Adrenal gland (tissue), 12 donors: ENCODE measurements around the gene VGLL1. TPM values are rescaled to one million over a fixed set of nuclear protein-coding genes. Genes with fewer than 3 reads are reported as not detected.
A peak's percentile ranks its signal among the peaks of the same experiment; 100 is the strongest.

Source experiments
- DNase-seq, 7 donors: peaks; one replicate each; pipeline ENCODE4 v3.0.0-alpha.2; 2019 to 2020
- H3K27ac ChIP-seq, 5 donors: fragments of 200-600 bp; sonication (generic) in 4 of 5; 1 replicate in 3 of 5; 2 replicates in 2 of 5; pipeline versions ENCODE4 v1.5.1 to v1.8.0; 2016 to 2020; ENCODE audit warnings: mild to moderate bottlenecking in 1 of 5
- H3K27me3 ChIP-seq: fragments of 200-600 bp; 2 replicates; pipeline ENCODE4 v1.8.0; 2021
- H3K36me3 ChIP-seq, 2 donors: fragments of 200-600 bp; replicated peaks in 1 of 2; 1 replicate in 1 of 2; 2 replicates in 1 of 2; pipeline versions ENCODE4 v1.5.1 to v1.8.0; 2018 to 2022
- H3K4me1 ChIP-seq, 2 donors: fragments of 200-600 bp; replicated peaks in 1 of 2; 1 replicate in 1 of 2; 2 replicates in 1 of 2; pipeline versions ENCODE4 v1.5.1 to v1.8.0; 2018 to 2021
- H3K4me3 ChIP-seq, 4 donors: fragments of 200-600 bp; sonication (generic) in 3 of 4; one replicate each; pipeline ENCODE4 v1.5.1; 2016 to 2018
- H3K9me3 ChIP-seq, 3 donors: fragments of 200-600 bp; sonication (generic) in 1 of 3; replicated peaks in 1 of 3; 1 replicate in 2 of 3; 2 replicates in 1 of 3; pipeline versions ENCODE4 v1.5.1 to v1.8.0; 2016 to 2021
- POLR2A ChIP-seq, 2 donors: fragments of 450-650 bp; IDR thresholded peaks; one replicate each; pipeline ENCODE4 v1.6.1; 2017; ENCODE audit warnings: antibody characterized with exemption in 2 of 2, mild to moderate bottlenecking in 2 of 2, moderate library complexity in 1 of 2
- WGBS, 4 donors: extraction: QIAGEN DNeasy Blood & Tissue Kit in 2 of 4; methylation state at CpG; one replicate each; pipeline versions ENCODE4 v1.1.5 to v1.1.7; 2013 to 2017; 5-methylcytosine and 5-hydroxymethylcytosine counted together
- intact Hi-C, 2 donors: fragments of 100-400 bp; cut with DNase I; formaldehyde crosslinking; loops; one replicate each; pipeline versions ENCODE4 v1.14.1 to v1.15.0; 2022 to 2023
- polyA plus RNA-seq, 3 donors: library from polyadenylated mRNA; stranded (reverse); fragments of 200-250 nt in 2 of 3; fragments of 350-450 nt in 1 of 3; fragmentation: Illumina TruSeq in 1 of 3; extraction: RNeasy Lipid Tissue Mini Kit (QIAGEN cat#74804) in 1 of 3; gene quantifications; one replicate each; pipeline ENCODE4 v1.2.3, GENCODE V29; 2013 to 2014
- total RNA-seq, 9 donors: library from RNA; depleted of rRNA in 4 of 9; stranded (reverse); fragments of >200 nt in 4 of 9; fragments of 120-200 nt in 1 of 9; fragmentation: NEBNext Ultra II Directional in 1 of 9; extraction: Animal tissue kit (Norgen Biotek cat#: 25700) in 1 of 9; gene quantifications; one replicate each; pipeline versions ENCODE4 v1.1.0 to v1.2.4, GENCODE V29; 2013 to 2023
- TF ChIP-seq, protein P1 (sequence below), 6 experiments: fragments of 450-650 bp in 4 of 6; fragments of 200-600 bp in 2 of 6; sonication (generic) in 1 of 6; IDR thresholded peaks; 1 replicate in 5 of 6; 2 replicates in 1 of 6; pipeline versions ENCODE4 v1.5.1 to v1.8.0; 2016 to 2021; ENCODE audit warnings: antibody characterized with exemption in 6 of 6, mild to moderate bottlenecking in 2 of 6, moderate library complexity in 1 of 6
- donor health status: healthy with polysubstance abuse.
- donor health status: Bipolar disorder and iron deficiency.
- donor health status: DM: yes; HTN: yes; CAD: no.
- donor health status: DM: no; HTN: no; CAD: no.
- donor health status: DM: no; HTN: no; CAD: no.
- donor health status: DM: yes; HTN: yes; CAD: no.

Gene VGLL1
- total and polyA plus RNA-seq, 12 donors = not detected

DNA sequence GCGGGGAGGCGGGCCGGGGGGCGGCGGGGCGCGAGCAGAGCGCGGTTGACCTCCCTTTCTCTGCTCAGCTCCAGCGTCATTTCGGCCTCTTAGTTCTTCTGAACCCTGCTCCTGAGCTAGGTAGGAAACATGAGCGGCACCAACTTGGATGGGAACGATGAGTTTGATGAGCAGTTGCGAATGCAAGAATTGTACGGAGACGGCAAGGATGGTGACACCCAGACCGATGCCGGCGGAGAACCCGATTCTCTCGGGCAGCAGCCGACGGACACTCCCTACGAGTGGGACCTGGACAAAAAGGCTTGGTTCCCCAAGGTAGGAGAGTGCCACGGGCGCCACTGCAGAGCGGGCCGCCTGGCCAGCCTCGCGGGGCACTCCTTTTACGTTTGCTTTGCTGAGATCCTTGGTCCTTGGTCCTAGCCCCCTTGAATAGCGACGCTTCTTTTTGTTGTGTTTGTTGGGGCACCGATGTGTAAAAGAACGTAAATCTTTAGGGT lies 34.4 kb upstream of the VGLL1 start, which contains the start of gene HTATSF1:
Gene HTATSF1, plus strand, starts transcription at position 37 of the 497 bp plus-strand sequence. Its CDS starts 93 bp downstream, at position 130.
- H3K36me3 ChIP-seq = peaks cover 0 to 10% of the 10 kb centered on the region in 2 donors
- H3K4me3 ChIP-seq = peak within 1 kb of the TSS in 3 of 4 donors; percentile 35 to 59 (median 40)
- 0 to 45% (median 22%) methylated on average over 4 to 35 of the region's 35 CpGs for WGBS, 4 donors
- intact Hi-C loops = no loop called here
- H3K27me3 ChIP-seq = no peaks in the 10 kb centered on the region
- H3K9me3 ChIP-seq = no peaks in the 10 kb centered on the region
- no peak for TF ChIP-seq POLR2A (IDR thresholded peaks at IDR 0.05)
- TF ChIP-seq, protein P1, sequence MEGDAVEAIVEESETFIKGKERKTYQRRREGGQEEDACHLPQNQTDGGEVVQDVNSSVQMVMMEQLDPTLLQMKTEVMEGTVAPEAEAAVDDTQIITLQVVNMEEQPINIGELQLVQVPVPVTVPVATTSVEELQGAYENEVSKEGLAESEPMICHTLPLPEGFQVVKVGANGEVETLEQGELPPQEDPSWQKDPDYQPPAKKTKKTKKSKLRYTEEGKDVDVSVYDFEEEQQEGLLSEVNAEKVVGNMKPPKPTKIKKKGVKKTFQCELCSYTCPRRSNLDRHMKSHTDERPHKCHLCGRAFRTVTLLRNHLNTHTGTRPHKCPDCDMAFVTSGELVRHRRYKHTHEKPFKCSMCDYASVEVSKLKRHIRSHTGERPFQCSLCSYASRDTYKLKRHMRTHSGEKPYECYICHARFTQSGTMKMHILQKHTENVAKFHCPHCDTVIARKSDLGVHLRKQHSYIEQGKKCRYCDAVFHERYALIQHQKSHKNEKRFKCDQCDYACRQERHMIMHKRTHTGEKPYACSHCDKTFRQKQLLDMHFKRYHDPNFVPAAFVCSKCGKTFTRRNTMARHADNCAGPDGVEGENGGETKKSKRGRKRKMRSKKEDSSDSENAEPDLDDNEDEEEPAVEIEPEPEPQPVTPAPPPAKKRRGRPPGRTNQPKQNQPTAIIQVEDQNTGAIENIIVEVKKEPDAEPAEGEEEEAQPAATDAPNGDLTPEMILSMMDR (IDR thresholded peaks at IDR 0.05) = no peak
- DNase-seq = peak in 1 of 7 donors; percentile 40
- H3K4me1 ChIP-seq = peaks cover 0 to 5% of the 10 kb centered on the region in 2 donors
- H3K27ac ChIP-seq = peak within 1 kb of the TSS; percentile 76 to 98 (median 92)

DNA sequence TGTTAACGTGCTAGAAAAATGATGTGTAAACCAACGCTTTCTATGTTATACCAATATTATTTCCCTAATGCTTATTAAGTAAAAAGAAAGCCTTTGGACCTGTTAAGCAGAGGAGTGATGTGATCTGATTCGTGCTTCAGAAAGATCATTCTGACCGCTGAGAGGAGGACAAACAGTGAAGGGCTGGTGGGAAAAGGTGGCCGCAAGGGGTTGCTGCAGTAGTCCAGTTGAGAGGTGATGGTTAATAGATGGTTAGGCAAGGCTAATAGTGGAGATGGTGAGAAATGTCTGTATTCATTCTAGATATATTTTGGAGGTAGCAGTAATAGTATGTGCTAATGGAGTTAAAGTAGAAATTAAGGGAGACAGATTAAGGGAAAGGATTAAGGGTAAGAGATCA lies 12.9 kb upstream of the VGLL1 start:
- H3K4me1 ChIP-seq = no peaks in the 10 kb centered on the region
- no peak for TF ChIP-seq POLR2A (IDR thresholded peaks at IDR 0.05)
- TF ChIP-seq, protein P1 (IDR thresholded peaks at IDR 0.05) = no peak
- no peaks in the 10 kb centered on the region for H3K36me3 ChIP-seq
- WGBS, 4 donors = 56 to 74% (median 66%) methylated on average over 5 of the region's 5 CpGs
- H3K9me3 ChIP-seq = no peaks in the 10 kb centered on the region
- intact Hi-C loops = no loop called here
- DNase-seq = no peak
- H3K4me3 ChIP-seq = no peak overlapping the region
- H3K27ac ChIP-seq = no peak overlapping the region
- H3K27me3 ChIP-seq = peaks cover 7% of the 10 kb centered on the region

DNA sequence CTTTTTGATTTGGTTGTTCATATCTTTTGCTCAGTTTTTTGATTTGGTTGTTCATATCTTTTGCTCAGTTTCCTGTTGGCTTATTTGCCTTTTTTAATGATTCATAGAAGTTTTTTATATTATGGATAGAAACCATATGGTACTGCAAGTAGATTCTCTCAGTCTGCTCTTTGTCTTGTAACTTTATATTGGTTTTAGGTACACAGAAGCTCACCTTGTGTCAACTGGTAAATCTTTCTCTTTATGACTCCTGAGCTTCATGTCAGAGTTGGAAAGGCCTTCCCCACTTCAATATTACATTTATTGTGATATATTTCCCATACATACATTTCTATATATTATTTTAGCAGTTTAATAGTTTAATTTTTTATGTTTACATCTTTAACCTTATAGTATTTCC lies 8.2 kb upstream of the VGLL1 start:
- peaks cover 0 to 4% of the 10 kb centered on the region in 2 donors for H3K4me1 ChIP-seq
- H3K4me3 ChIP-seq = no peak overlapping the region
- peaks cover 4% of the 10 kb centered on the region for H3K27me3 ChIP-seq
- no peaks in the 10 kb centered on the region for H3K9me3 ChIP-seq
- intact Hi-C loops = no loop called here
- no peak for TF ChIP-seq POLR2A (IDR thresholded peaks at IDR 0.05)
- TF ChIP-seq, protein P1 (IDR thresholded peaks at IDR 0.05) = no peak
- H3K27ac ChIP-seq = no peak overlapping the region
- H3K36me3 ChIP-seq = no peaks in the 10 kb centered on the region
- no peak for DNase-seq

DNA sequence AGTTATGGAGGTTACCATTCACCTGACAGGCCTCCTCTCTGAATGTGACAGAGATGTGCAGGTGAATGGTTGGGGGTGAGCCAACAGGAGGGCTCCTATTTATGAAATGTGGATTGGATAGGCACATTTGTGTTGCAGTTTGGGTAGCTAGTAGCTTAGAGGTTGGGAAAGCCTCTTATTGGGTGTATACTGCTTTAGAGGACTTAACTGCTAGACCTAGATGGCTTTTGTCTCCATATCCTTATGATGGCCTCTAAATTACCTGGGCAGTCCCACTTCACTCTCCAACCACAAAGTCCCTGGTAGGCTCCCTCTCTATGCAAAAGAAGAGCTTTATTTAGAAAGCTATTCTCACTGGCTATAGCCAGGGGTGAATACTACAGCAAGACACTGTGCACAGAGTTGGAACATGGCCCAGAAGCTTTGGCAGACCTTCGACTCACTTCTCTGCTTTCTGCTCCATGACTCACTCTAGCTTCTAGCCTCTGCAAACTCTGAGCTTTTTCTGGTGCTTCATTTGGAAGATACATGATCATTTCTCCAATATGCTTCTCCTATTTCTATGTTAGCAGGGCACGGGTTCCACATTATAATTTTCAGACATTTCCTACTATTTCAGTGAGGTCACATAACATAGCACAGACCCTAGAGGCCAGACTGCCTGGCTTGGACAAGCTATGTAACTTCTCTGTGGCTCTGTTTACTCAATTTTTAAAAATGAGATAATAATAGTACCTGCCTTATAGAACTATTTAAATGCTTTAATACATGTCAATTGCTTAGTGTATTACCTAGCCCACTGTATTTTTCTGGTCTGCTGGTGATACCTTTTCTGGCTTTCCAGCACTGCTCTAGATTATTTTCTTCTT lies 6.0 kb upstream of the VGLL1 start:
- Histone ChIP-seq H3K9me3 (no peaks in the 10 kb centered on the region), H3K36me3 (no peaks in the 10 kb centered on the region), H3K4me3 (no peak overlapping the region), H3K27ac (peak overlapping the region in 2 of 5 donors; percentile 32 to 48), H3K27me3 (peaks cover 4% of the 10 kb centered on the region), H3K4me1 (peaks cover 0 to 4% of the 10 kb centered on the region in 2 donors)
- whole genome bisulfite sequencing, 4 donors = 19 to 32% (median 27%) methylated on average over 2 of the region's 2 CpGs
- DNase-seq = peak; percentile 74 to 92 (median 85)
- intact Hi-C loops = no loop called here
- TF ChIP-seq POLR2A (IDR thresholded peaks at IDR 0.05) = no peak
- TF ChIP-seq, protein P1 (IDR thresholded peaks at IDR 0.05) = no peak
